IMR-90 (cell line): ENCODE data around the gene NRARP. TPM values are rescaled to one million over a fixed set of nuclear protein-coding genes. Genes with fewer than 3 reads are reported as not detected.
A peak's percentile ranks its signal among the peaks of the same experiment; 100 is the strongest.

Experiments used
- ATAC-seq: fragments of 200-7000 bp; cut with Tn5 transposase; 2 replicates; pipeline ENCODE4 v1.9.1; 2020; ENCODE audit warnings: low read depth, mild to moderate bottlenecking, moderate library complexity
- BruUV-seq: library from RNA; stranded (reverse); fragments of 400-500 nt; replicated peaks from 2 replicates; lab custom pipeline; 2021; lab: Mats Ljungman, UMichigan
- CTCF ChIA-PET: fragments of 300-600 bp; formaldehyde crosslinking; extraction: SDS; loops from one replicate; lab custom pipeline; 2021; ENCODE audit warnings: antibody characterized with exemption; lab: Yijun Ruan, JAX
- POLR2A ChIA-PET: fragments of 300-600 bp; sonication (Branson Sonifier 250); formaldehyde crosslinking; loops from one replicate; lab custom pipeline; 2022; ENCODE audit warnings: antibody characterized with exemption; ENCODE audit not compliant: unreplicated experiment; lab: Charles Lee
- DNase-seq: peaks from one replicate; pipeline ENCODE4 v3.0.0; 2013
- H2AFZ ChIP-seq: replicated peaks from 2 replicates; pipeline ENCODE3; 2013; ENCODE audit warnings: low read length, mild to moderate bottlenecking; ENCODE audit not compliant: poor library complexity
- H2AK5ac ChIP-seq: 2 replicates; pipeline ENCODE4 v1.6.1; 2013; ENCODE audit warnings: low read depth, low read length, inconsistent platforms
- H2AK9ac ChIP-seq: replicated peaks from 2 replicates; pipeline ENCODE3; 2013; ENCODE audit warnings: mild to moderate bottlenecking, low read depth, low read length, moderate library complexity; ENCODE audit not compliant: poor library complexity
- H2BK120ac ChIP-seq: 2 replicates; pipeline ENCODE4 v1.6.1; 2013; ENCODE audit warnings: low read depth, low read length, inconsistent platforms
- H2BK15ac ChIP-seq: 3 replicates; pipeline ENCODE4 v1.6.1; 2013; ENCODE audit warnings: low read depth, low read length, inconsistent platforms
- H2BK20ac ChIP-seq: 2 replicates; pipeline ENCODE4 v1.6.1; 2013; ENCODE audit warnings: low read depth, mild to moderate bottlenecking, inconsistent platforms, low read length, moderate library complexity
- H2BK5ac ChIP-seq: 2 replicates; pipeline ENCODE4 v1.6.1; 2013; ENCODE audit warnings: mild to moderate bottlenecking, low read depth, low read length, inconsistent platforms; ENCODE audit not compliant: poor library complexity, severe bottlenecking
- H3K14ac ChIP-seq: replicated peaks from 2 replicates; pipeline ENCODE4 v1.6.1; 2013; ENCODE audit warnings: low read depth, low read length, inconsistent platforms
- H3K18ac ChIP-seq: 2 replicates; pipeline ENCODE4 v1.6.1; 2013; ENCODE audit warnings: low read depth, low read length, control low read depth
- H3K23ac ChIP-seq: 2 replicates; pipeline ENCODE4 v1.6.1; 2013; ENCODE audit warnings: low read depth, low read length, inconsistent platforms
- H3K27ac ChIP-seq: 2 replicates; pipeline ENCODE4 v1.5.1; 2013; ENCODE audit warnings: mild to moderate bottlenecking, control low read depth, low read length; ENCODE audit not compliant: insufficient read depth
- H3K27me3 ChIP-seq: 2 replicates; pipeline ENCODE4 v1.6.1; 2013; ENCODE audit warnings: low read length; ENCODE audit not compliant: control insufficient read depth, insufficient read depth
- H3K36me3 ChIP-seq: 2 replicates; pipeline ENCODE4 v1.6.1; 2013; ENCODE audit warnings: low read length, mixed read lengths; ENCODE audit not compliant: control insufficient read depth, insufficient read depth
- H3K4ac ChIP-seq: 2 replicates; pipeline ENCODE4 v1.6.1; 2013; ENCODE audit warnings: low read depth, low read length, inconsistent platforms
- H3K4me1 ChIP-seq: 2 replicates; pipeline ENCODE4 v1.6.1; 2013; ENCODE audit warnings: low read length, mixed read lengths; ENCODE audit not compliant: control insufficient read depth, insufficient read depth
- H3K4me2 ChIP-seq: 2 replicates; pipeline ENCODE4 v1.6.1; 2013; ENCODE audit warnings: low read depth, mild to moderate bottlenecking, control low read depth, low read length, moderate library complexity
- H3K4me3 ChIP-seq: 2 replicates; pipeline ENCODE4 v1.5.1; 2013; ENCODE audit warnings: low read depth, mild to moderate bottlenecking, control low read depth, low read length, moderate library complexity; ENCODE audit not compliant: insufficient read depth
- H3K56ac ChIP-seq: 2 replicates; pipeline ENCODE4 v1.6.1; 2013; ENCODE audit warnings: low read length, inconsistent platforms; ENCODE audit not compliant: insufficient read depth; ENCODE audit errors: extremely low read depth
- H3K79me1 ChIP-seq, 2 experiments: 2 replicates each; pipeline ENCODE4 v1.6.1; 2013; ENCODE audit warnings: low read length in 2 of 2, inconsistent platforms in 1 of 2, low read depth in 1 of 2
- H3K9ac ChIP-seq: 2 replicates; pipeline ENCODE4 v1.6.1; 2013; ENCODE audit warnings: low read depth, low read length, control low read depth
- H3K9me1 ChIP-seq: 2 replicates; pipeline ENCODE4 v1.6.1; 2013; ENCODE audit warnings: low read length, inconsistent platforms; ENCODE audit not compliant: insufficient read depth
- H3K9me3 ChIP-seq: 2 replicates; pipeline ENCODE4 v1.6.1; 2013; ENCODE audit warnings: low read length; ENCODE audit not compliant: control insufficient read depth, insufficient read depth
- H4K20me1 ChIP-seq: 2 replicates; pipeline ENCODE4 v1.6.1; 2013; ENCODE audit warnings: low read length, inconsistent platforms; ENCODE audit not compliant: insufficient read depth
- H4K5ac ChIP-seq: 2 replicates; pipeline ENCODE4 v1.6.1; 2013; ENCODE audit warnings: mild to moderate bottlenecking, low read depth, low read length, control low read depth
- H4K8ac ChIP-seq, 2 experiments: 2 replicates each; pipeline ENCODE4 v1.6.1; 2013; ENCODE audit warnings: low read depth in 2 of 2, low read length in 2 of 2, control low read depth in 1 of 2, inconsistent platforms in 1 of 2
- H4K91ac ChIP-seq: 2 replicates; pipeline ENCODE4 v1.6.1; 2013; ENCODE audit warnings: low read depth, low read length, inconsistent platforms; ENCODE audit not compliant: insufficient read depth
- BHLHE40 ChIP-seq: fragments of 150-350 bp; IDR thresholded peaks from 2 replicates; pipeline ENCODE4 v1.6.1; 2016; ENCODE audit warnings: mild to moderate bottlenecking, low read depth, low read length
- CEBPB ChIP-seq: IDR thresholded peaks from 2 replicates; pipeline ENCODE4 v1.6.1; 2012; ENCODE audit warnings: low read depth, low read length, improper control_type of control experiment
- CHD1 ChIP-seq: IDR thresholded peaks from 2 replicates; pipeline ENCODE4 v1.6.1; 2012; ENCODE audit warnings: low read depth, low read length, improper control_type of control experiment
- FOS ChIP-seq: fragments of 150-350 bp; IDR thresholded peaks from 2 replicates; pipeline ENCODE4 v1.6.1; 2016; ENCODE audit warnings: low read depth, low read length
- MAFK ChIP-seq: IDR thresholded peaks from 2 replicates; pipeline ENCODE4 v1.6.1; 2012; ENCODE audit warnings: low read depth, low read length, improper control_type of control experiment
- MAZ ChIP-seq: IDR thresholded peaks from 2 replicates; pipeline ENCODE4 v1.6.1; 2012; ENCODE audit warnings: low read depth, mild to moderate bottlenecking, low read length, improper control_type of control experiment, moderate library complexity, borderline replicate concordance
- MXI1 ChIP-seq: IDR thresholded peaks from 2 replicates; pipeline ENCODE4 v1.6.1; 2012; ENCODE audit warnings: low read depth, mild to moderate bottlenecking, low read length, moderate library complexity, borderline replicate concordance
- NFE2L2 ChIP-seq: fragments of 150-350 bp; IDR thresholded peaks from 2 replicates; pipeline ENCODE4 v1.6.1; 2016; ENCODE audit warnings: low read depth, mild to moderate bottlenecking, low read length
- POLR2A ChIP-seq: IDR thresholded peaks from 2 replicates; pipeline ENCODE4 v1.6.1; 2012; ENCODE audit warnings: mild to moderate bottlenecking, low read depth, low read length
- RAD21 ChIP-seq: IDR thresholded peaks from 2 replicates; pipeline ENCODE4 v1.6.1; 2012; ENCODE audit warnings: low read length, improper control_type of control experiment
- RCOR1 ChIP-seq: IDR thresholded peaks from 2 replicates; pipeline ENCODE4 v1.6.1; 2012; ENCODE audit warnings: mild to moderate bottlenecking, low read length, improper control_type of control experiment; ENCODE audit not compliant: insufficient replicate concordance
- RFX5 ChIP-seq: IDR thresholded peaks from 2 replicates; pipeline ENCODE4 v1.8.0; 2012; ENCODE audit warnings: low read depth, mild to moderate bottlenecking, low read length, moderate library complexity
- SMC3 ChIP-seq: fragments of 150-350 bp; IDR thresholded peaks from 2 replicates; pipeline ENCODE4 v1.6.1; 2016; ENCODE audit warnings: low read depth, mild to moderate bottlenecking, antibody characterized with exemption, low read length, moderate library complexity
- WGBS, 2 experiments: methylation state at CpG; one replicate each; pipeline versions ENCODE4 v1.1.5 to v1.1.7; 2013; ENCODE audit warnings: missing lambda C conversion rate in 2 of 2; ENCODE audit not compliant: insufficient read length in 1 of 2; ENCODE audit errors: extremely low coverage in 2 of 2; 5-methylcytosine and 5-hydroxymethylcytosine counted together
- dilution Hi-C: fragments of 300-500 bp; cut with HindIII; formaldehyde crosslinking; loops from one replicate; pipeline ENCODE4 v1.14.3; 2018; ENCODE audit warnings: low sequenced_read_pairs; ENCODE audit not compliant: unreplicated experiment
- in situ Hi-C: fragments of 300-500 bp; cut with MboI; formaldehyde crosslinking; loops from 3 replicates; pipeline ENCODE4 v1.14.3; 2019; ENCODE audit warnings: low sequenced_read_pairs, inconsistent platforms, mixed read lengths
- intact Hi-C: fragments of 100-400 bp; cut with micrococcal nuclease; formaldehyde crosslinking; loops from 2 replicates; pipeline ENCODE4 v1.10.0; 2022
- polyA plus RNA-seq, 3 experiments: library from polyadenylated mRNA; depleted of rRNA; stranded (reverse); fragments of >200 nt; gene quantifications; 2 replicates each; pipeline ENCODE4 v1.2.3, GENCODE V29; 2012; ENCODE audit warnings: low replicate concordance in 1 of 3
- total RNA-seq: library from RNA; depleted of rRNA; stranded (reverse); fragments of >200 nt; gene quantifications from 2 replicates; pipeline ENCODE4 v1.2.3, GENCODE V29; 2012
- TF ChIP-seq, protein P1 (sequence below): fragments of 150-350 bp; IDR thresholded peaks from 2 replicates; pipeline ENCODE4 v1.6.1; 2017; ENCODE audit warnings: mild to moderate bottlenecking, antibody characterized with exemption, low read length, low read depth
- TF ChIP-seq, protein P2 (sequence below): fragments of 150-350 bp; IDR thresholded peaks from 2 replicates; pipeline ENCODE4 v1.6.1; 2016; ENCODE audit warnings: low read depth, mild to moderate bottlenecking, low read length, moderate library complexity, borderline replicate concordance
- TF ChIP-seq, protein P3 (sequence below): conservative IDR thresholded peaks from 2 replicates; pipeline ENCODE4 v1.5.1; 2012; ENCODE audit warnings: mild to moderate bottlenecking, low read depth, low read length, improper control_type of control experiment

The NRARP gene
- total and polyA plus RNA-seq, 2 of the 4 experiments (the other 2 are of a cell fraction), result 0.15 TPM; not detected in 1

DNA sequence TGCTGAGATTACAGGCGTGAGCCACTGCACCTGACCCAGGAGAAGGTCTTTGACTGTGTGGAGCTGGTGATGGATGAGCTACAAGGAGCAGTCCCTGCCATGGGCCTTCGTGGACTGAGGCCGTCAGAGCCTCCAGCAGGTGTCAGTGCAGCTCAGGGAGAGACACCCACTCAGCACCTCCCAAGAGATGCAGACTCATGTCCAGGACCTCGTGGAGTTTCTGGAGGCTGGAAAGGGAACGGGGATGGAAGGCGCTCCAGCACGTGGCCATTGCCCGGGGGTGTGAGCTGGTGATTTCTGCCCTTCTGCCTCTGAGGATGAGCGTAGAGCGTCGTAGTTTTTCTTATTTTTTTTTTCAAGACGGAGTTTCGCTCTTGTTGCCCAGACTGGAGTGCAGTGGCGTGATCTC lies 15.1 kb downstream of the NRARP start:
- Histone ChIP-seq H2BK20ac (no peak overlapping the region), H2AFZ (peak overlapping the region; percentile 13), H2BK15ac (no peak overlapping the region), H3K4ac (no peak overlapping the region), H3K4me1 (no peaks in the 10 kb centered on the region), H3K9ac (no peak overlapping the region), H4K91ac (no peak overlapping the region), H3K4me3 (no peak overlapping the region), H2AK9ac (peak overlapping the region; percentile 70), H3K56ac (no peak overlapping the region), H3K4me2 (no peak overlapping the region), H3K14ac (no peak overlapping the region), H3K18ac (no peak overlapping the region), H3K36me3 (peaks cover 10% of the 10 kb centered on the region), H3K79me1 (peaks cover 0 to 10% of the 10 kb centered on the region in 2 experiments; a peak in 2 of 4 replicates), H3K27ac (no peak overlapping the region), H3K27me3 (no peaks in the 10 kb centered on the region), H4K5ac (no peak overlapping the region), H2BK5ac (no peak overlapping the region), H2AK5ac (no peak overlapping the region), H4K20me1 (peaks cover 8% of the 10 kb centered on the region), H3K9me1 (no peaks in the 10 kb centered on the region), H3K23ac (no peak overlapping the region), H2BK120ac (no peak overlapping the region), H4K8ac (no peak overlapping the region), H3K9me3 (no peaks in the 10 kb centered on the region)
- TF ChIP-seq CHD1, result no peak
- no peak for TF ChIP-seq CEBPB
- TF ChIP-seq MAFK, result no peak
- no peak for TF ChIP-seq BHLHE40
- TF ChIP-seq, protein P1, sequence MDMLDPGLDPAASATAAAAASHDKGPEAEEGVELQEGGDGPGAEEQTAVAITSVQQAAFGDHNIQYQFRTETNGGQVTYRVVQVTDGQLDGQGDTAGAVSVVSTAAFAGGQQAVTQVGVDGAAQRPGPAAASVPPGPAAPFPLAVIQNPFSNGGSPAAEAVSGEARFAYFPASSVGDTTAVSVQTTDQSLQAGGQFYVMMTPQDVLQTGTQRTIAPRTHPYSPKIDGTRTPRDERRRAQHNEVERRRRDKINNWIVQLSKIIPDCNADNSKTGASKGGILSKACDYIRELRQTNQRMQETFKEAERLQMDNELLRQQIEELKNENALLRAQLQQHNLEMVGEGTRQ, result no peak
- no peak for TF ChIP-seq FOS
- no peak for TF ChIP-seq RCOR1
- TF ChIP-seq, protein P2, sequence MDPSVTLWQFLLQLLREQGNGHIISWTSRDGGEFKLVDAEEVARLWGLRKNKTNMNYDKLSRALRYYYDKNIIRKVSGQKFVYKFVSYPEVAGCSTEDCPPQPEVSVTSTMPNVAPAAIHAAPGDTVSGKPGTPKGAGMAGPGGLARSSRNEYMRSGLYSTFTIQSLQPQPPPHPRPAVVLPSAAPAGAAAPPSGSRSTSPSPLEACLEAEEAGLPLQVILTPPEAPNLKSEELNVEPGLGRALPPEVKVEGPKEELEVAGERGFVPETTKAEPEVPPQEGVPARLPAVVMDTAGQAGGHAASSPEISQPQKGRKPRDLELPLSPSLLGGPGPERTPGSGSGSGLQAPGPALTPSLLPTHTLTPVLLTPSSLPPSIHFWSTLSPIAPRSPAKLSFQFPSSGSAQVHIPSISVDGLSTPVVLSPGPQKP, result no peak
- TF ChIP-seq RAD21, result peak; percentile 64
- TF ChIP-seq RFX5, result no peak
- TF ChIP-seq POLR2A, result no peak
- TF ChIP-seq NFE2L2, result no peak
- TF ChIP-seq SMC3, result peak; percentile 45
- no peak for TF ChIP-seq MAZ
- no peak for TF ChIP-seq MXI1
- TF ChIP-seq, protein P3, sequence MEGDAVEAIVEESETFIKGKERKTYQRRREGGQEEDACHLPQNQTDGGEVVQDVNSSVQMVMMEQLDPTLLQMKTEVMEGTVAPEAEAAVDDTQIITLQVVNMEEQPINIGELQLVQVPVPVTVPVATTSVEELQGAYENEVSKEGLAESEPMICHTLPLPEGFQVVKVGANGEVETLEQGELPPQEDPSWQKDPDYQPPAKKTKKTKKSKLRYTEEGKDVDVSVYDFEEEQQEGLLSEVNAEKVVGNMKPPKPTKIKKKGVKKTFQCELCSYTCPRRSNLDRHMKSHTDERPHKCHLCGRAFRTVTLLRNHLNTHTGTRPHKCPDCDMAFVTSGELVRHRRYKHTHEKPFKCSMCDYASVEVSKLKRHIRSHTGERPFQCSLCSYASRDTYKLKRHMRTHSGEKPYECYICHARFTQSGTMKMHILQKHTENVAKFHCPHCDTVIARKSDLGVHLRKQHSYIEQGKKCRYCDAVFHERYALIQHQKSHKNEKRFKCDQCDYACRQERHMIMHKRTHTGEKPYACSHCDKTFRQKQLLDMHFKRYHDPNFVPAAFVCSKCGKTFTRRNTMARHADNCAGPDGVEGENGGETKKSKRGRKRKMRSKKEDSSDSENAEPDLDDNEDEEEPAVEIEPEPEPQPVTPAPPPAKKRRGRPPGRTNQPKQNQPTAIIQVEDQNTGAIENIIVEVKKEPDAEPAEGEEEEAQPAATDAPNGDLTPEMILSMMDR, result peak; percentile 55
- dilution Hi-C loops (no loop called here), intact Hi-C loops (loop anchor here (2.0 kb wide), 1 partner anchor 158 kb away; no protein-coding TSS in a partner anchor), in situ Hi-C loops (no loop called here)
- ChIA-PET CTCF (interaction anchor here (0.6 to 0.7 kb wide), 2 partner anchors 26 to 318 kb away, joined by 3 to 7 read pairs; no protein-coding TSS in a partner anchor), POLR2A (no interaction called here)
- 63% methylated on average over 4 of the region's 14 CpGs; no CpG with 5 or more reads in 1 of the 2 experiments for WGBS, 2 experiments
- no TSS peak for BruUV-seq
- DNase-seq (peak; percentile 59), ATAC-seq (peak; percentile 92)
